ENCODE measurements around the gene AGT.
"Not testable (repeated sequence)": the region's sequence is repeated elsewhere in the genome, so short reads cannot be mapped to it uniquely, and the experiment has no call there.

The AGT gene

DNA sequence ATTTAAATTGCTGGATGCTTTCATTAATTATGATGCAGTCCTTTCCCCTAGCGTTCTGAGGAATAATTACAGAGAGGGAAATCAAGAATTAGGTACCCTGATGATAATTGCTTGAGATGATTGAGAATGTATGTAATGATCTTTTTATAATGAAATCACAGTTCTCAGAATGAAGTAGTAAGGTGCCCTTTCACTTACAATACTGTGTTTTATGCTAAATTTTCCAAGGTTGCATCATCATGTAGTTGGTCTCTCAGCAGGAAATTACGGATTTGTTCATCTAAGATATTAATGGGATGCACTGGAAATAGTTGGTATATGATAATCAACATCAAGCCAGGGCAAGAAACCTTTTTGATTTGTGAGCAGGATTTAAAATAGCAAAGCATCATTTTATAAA is 34.1 kb downstream of the AGT start:
- TF ChIP-seq ZNF274 (IDR thresholded peaks at IDR 0.05; ENCODE audit: low read depth, low read length): no peak
- H3K4me3 ChIP-seq (ENCODE audit: low read length): no peak overlapping the region

DNA sequence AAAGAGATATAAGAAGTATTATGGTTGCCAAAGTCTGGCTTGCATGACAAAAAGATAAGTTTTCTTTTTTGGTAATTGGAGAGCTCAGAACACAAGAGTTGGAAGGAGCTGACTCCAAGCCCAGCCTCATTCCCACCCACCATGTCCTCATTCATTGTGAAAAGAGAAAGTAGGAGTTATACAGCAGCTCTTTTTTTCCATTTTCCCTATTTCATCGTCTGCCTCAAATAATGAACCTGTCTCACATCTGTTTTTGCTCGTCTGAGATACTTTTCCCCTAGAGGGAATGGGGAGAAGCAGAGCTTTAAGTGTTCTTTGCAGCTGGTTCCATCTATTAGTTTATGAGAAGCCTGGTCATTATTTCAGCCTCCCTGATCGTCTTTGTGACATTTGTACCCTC is 34.7 kb downstream of the AGT start:
- TF ChIP-seq ZNF274 (IDR thresholded peaks at IDR 0.05; ENCODE audit: low read depth, low read length): no peak
- no peak overlapping the region for H3K4me3 ChIP-seq (ENCODE audit: low read length)

DNA sequence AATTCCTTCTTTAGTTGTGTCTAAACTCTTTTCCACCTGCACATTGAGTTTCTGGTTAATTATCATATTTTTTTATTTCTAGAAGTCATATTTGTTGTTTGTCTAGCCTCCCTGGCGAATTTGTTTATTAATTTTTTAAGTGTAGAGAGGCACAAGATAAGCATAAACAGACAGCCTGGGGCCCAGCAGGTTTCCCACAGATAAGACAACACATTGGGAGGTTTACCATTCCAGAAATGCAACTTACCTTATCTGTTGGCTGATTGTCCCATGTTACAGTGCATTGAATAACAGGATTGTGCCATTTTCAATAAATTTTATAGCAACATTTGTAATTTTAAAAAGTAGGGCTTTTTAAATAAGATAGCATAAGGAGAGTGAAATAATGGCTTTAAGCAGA is 36.7 kb downstream of the AGT start:
- H3K4me3 ChIP-seq (ENCODE audit: low read length): no peak overlapping the region
- TF ChIP-seq ZNF274 (IDR thresholded peaks at IDR 0.05; ENCODE audit: low read depth, low read length): no peak

DNA sequence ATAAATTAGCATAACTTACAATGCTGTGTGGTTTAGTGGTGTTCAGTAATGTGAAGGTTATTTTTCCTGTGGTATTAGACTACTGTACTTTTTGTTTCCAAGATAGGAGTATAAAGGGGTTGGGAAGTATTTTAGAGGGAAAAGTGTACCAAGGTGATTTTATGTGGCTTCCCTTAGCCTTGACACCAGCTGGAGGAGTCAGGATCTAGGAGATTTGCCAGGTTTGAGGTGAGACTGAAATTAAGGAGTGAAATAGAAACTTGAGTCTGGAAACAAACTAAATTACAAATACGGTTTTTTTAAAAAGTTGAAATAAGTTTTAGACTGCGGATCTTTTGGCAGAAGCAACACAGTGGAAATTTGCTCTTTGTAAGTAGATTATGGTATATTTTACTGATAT is 39.3 kb downstream of the AGT start:
- TF ChIP-seq ZNF274 (IDR thresholded peaks at IDR 0.05; ENCODE audit: low read depth, low read length): no peak
- no peak overlapping the region for H3K4me3 ChIP-seq (ENCODE audit: low read length)

DNA sequence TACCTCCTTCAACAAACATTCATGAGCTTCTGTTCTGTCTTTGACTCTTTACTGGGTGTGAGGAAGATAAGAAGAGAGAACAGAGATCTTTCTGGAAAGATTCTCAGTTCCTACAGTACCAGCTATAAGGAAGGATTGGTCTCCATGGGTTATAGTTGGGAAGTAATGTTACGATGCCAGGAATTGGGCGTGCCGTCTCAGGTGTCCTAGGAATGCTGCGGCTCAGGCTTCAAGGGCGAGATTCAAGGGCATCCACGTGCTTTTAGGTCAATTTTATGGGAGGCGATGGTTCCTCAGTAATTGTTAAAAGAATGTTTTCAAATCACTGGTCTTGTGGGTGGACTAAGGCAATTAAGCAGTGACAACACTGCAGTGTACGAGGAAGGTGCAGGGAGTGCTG is 44.4 kb downstream of the AGT start:
- no peak overlapping the region for H3K4me3 ChIP-seq (ENCODE audit: low read length)

DNA sequence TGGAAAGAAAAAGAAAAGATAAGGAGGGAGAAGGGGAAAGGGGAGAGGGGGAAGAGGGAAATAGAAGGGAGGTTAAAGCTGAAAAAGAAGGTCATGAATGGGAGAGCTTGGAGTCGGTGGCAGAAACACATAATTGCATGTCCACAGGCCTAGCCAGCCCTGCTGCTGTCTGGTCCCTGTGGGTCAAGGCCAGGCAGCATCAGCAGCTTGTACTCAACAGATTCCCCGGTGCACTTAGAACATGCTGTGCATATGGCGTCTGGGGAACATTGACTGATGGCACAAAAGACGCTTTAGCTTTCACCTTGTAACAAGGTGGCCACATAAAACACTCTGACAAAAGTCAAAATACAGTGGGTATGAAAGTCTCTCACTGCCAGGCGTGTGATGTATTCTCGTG is 45.7 kb downstream of the AGT start:
- no peak for TF ChIP-seq ZNF274 (IDR thresholded peaks at IDR 0.05; ENCODE audit: low read depth, low read length)

More for the DNA sequence above, 44.4 kb downstream of the AGT start:
- no peak for TF ChIP-seq ZNF274 (IDR thresholded peaks at IDR 0.05; ENCODE audit: low read depth, low read length)

DNA sequence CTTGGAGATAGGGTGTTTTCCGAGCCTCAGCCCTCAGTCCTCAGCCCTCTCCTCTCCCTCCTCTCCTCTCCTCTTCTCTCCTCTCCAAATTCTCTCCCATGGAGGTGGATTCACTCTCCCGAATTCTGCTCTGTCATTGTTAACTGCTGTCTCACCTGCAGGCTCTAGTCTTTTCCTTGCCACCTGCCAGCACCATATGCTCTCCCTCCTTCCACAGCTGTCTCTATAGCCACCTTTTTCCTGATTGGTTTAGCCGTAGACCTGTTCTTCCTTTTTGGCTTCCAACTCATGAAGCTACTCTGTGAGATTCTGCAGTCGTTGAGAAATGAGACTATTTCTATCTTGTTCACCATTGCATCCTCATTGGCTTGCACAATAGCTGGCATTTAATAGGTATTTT is 51.9 kb downstream of the AGT start:
- no peak overlapping the region for H3K4me3 ChIP-seq (ENCODE audit: low read length)
- no peak for TF ChIP-seq ZNF274 (IDR thresholded peaks at IDR 0.05; ENCODE audit: low read depth, low read length)

More for the DNA sequence above, 45.7 kb downstream of the AGT start:
- H3K4me3 ChIP-seq (ENCODE audit: low read length): no peak overlapping the region

DNA sequence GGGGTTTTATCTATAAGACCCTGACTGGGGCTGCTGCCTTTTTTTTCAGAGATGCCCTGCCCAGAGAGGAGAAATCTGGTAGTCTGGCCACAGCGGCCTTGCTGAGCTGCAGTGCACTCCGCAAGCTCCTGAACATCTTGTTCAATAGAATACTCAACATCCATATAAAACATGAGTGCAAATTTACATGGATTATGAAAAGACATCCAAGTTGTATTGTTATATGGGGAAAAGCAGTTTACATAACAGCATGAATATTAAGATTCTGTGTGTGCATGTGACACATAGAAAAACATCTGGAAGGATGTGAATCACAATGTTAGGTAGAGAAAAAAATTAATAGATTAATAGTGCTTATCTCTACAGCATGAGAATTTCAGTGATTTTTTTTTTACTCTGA is 55.2 kb downstream of the AGT start:
- no peak overlapping the region for H3K4me3 ChIP-seq (ENCODE audit: low read length)
- TF ChIP-seq ZNF274 (IDR thresholded peaks at IDR 0.05; ENCODE audit: low read depth, low read length): no peak

DNA sequence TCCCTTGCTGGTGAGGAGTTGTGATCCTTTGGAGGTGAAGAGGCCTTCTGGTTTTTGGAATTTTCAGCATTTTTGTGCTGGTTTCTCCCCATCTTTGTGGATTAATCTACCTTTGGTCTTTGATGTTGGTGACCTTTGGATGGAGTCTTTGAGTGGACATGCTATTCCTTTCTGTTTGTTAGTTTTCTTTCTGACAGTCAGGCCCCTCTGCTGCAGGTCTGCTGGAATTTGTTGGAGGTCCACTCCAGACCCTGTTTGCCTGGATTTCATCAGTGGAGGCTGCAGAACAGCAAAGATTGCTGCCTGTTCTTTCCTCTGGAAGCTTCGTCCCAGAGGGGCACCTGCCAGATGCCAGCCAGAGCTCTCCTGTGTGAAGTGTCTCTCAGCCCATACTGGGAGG is 55.8 kb downstream of the AGT start:
- H3K4me3 ChIP-seq (ENCODE audit: low read length): not testable (repeated sequence)

DNA sequence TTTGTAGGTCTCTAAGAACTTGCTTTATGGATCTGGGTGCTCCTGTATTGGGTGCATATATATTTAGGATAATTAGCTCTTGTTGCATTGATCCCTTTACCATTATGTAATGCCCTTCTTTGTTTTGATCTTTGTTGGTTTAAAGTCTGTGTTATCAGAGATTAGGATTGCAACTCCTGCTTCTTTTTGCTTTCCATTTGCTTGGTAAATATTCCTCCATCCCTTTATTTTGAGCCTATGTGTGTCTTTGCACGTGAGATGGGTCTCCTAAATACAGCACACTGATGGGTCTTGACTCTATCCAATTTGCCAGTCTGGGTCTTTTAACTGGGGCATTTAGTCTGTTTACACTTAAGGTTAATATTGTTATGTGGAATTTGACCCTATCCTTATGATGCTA is 57.2 kb downstream of the AGT start:
- H3K4me3 ChIP-seq (ENCODE audit: low read length): not testable (repeated sequence)

Measured in GM08714 (cell line).